GM12874 (cell line): ENCODE measurements around the gene ZDHHC14.

Source experiments
- CTCF ChIP-seq: IDR thresholded peaks from 2 replicates; pipeline ENCODE4 v1.5.1; 2011; ENCODE audit warnings: low read depth, mild to moderate bottlenecking, control low read depth, low read length, moderate library complexity; ENCODE audit not compliant: insufficient read depth

The ZDHHC14 gene

GRCh38 chr6:157513619-157514485, 132.9 kb downstream of the ZDHHC14 start:
- TF ChIP-seq CTCF: no peak

- TF ChIP-seq CTCF: no peak
Observed at GRCh38 chr6:157514659-157515496, 133.9 kb downstream of the ZDHHC14 start.

GRCh38 chr6:157516319-157517026, 135.5 kb downstream of the ZDHHC14 start:
- no peak for TF ChIP-seq CTCF

GRCh38 chr6:157517601-157518359, 136.8 kb downstream of the ZDHHC14 start:
- no peak for TF ChIP-seq CTCF

- no peak for TF ChIP-seq CTCF
Observed at GRCh38 chr6:157518397-157519250, 137.6 kb downstream of the ZDHHC14 start.

- TF ChIP-seq CTCF: no peak
Observed at GRCh38 chr6:157519255-157520116, 138.5 kb downstream of the ZDHHC14 start.
